Stimulated activated CD8-positive, alpha-beta memory T cell treated with anti-CD3 and anti-CD28 coated beads, Interleukin-4, amount 100 ng/mL, for 24 hours (primary cell): ENCODE measurements around the gene TAF9B.
"Not testable (repeated sequence)": the region's sequence is repeated elsewhere in the genome, so short reads cannot be mapped to it uniquely, and the experiment has no call there.

ENCODE experiments used
- DNase-seq: peaks from one replicate; pipeline ENCODE4 v3.0.0-alpha.2; 2020; ENCODE audit warnings: low read depth

Gene TAF9B

DNA sequence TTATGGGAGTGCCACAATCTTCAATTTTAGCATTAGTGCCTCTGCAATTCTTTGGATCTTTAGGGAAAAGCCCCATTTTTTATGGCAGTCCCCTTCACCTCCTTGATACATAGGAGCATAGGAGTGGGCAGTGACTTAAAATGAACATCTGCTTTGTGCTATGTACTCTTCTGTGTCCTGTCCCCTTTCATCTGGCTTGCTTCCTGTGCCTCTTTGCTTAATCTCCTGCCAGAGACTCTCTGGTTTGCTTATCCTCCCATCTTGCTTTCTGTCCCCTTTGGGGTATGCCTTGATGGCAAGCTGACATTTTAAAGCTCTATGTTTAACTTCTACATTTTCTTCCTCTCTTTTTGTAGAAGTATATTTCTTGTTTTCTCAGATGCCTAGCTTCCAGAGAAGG is 23.1 kb downstream of the TAF9B start:
- no peak for DNase-seq

DNA sequence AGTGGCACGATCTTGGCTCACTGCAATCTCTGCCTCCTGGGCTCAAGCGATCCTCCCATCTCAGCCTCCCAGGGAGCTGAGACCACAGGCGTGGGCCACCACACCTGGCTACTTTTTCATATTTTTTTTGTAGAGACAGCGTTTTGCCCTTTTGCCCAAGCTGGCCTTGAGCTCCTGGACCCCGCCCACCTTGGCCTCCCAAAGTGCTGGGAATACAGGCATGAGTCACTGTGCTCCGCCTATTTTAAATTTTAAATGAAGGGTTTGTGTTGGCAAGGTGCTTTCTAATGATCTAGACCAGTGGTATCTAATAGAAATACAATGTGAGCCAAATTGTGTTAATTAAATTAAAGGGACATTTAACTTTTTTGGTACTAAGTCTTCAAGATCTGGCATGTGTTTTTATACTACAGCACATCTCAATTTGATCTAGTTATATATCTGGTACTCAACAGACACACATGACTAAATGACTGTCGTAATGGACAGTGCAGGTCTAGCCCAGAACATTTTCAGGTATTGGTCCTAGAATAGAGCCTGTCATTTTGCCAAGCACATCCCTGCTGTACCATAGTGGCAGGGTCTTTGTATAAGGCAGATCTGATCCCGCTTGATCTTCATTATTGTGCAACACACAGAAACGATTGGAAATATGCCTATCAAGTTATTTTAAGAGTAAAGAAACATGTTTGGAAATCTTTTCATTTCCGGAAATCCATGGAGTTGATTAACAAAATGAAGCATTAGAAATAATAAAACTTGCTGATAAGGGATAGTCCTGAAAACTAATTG is 28.1 kb downstream of the TAF9B start:
- DNase-seq = no peak

DNA sequence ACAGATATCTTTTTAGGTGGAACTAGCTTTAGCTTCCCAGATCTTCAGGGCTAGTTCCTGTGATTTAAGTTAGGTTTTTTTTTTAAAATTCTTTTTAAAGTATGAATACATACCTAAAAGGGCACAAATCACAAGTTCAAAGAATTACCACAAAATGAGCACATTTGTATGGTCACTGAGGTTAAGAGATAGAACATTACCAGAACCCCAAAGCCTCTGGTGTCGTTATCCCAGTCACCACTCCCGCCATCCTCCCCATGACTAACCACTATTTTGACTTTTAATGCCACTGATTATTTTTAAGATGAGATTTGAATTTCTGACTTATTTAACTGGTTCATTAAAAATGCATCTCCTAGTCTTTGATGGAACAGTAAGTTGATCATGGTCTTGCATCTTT is 30.0 kb downstream of the TAF9B start:
- DNase-seq = no peak

DNA sequence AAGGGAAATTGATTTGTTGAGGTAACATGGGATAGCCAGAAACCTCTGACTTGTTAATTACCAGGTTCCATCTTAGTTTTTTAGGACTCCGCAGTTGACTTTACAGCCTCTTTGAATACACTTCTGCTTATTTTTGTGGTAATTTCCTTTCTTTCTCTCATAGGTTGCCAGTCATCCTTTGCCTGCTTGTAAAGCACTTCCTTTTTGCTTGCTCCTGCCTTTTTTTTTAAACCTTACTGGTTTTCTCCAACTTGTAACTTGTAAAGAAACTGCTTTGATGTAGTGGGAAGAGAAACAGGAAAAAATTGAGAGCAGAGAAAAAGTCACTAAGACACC is 32.8 kb downstream of the TAF9B start:
- no peak for DNase-seq

DNA sequence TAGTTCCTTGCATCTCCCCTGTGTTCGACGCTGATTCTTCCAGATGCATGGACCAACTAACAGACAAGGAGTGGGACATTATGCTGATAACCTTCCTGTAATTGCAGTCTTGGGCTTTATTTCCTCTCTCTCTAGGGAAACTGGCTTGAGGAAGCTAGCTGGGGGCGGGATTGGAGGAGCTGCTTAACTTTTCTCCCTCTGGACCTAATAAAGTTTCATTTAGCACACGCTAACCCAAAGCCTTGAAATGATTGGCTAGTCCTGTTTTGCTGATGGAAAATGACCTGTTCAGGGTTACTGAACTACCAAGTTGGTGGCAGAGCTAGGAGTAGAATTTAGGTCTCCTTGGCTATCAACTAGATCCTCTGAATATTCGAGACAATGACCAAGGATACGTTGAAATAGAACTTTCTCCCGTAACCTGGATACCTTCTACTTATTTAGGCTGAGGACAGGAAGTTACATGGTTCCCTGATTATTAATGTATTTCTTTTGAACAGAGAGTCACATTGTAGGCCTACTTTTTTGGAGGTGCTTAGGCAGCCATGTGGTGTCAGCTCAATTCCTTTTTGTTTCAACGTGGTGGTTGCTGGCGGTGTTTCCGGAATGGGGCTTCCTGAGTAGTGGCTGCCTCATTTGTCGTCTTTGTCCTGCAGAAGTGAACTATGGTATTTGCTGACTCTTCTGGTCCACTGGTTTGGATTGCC is 33.4 kb downstream of the TAF9B start:
- DNase-seq = no peak

DNA sequence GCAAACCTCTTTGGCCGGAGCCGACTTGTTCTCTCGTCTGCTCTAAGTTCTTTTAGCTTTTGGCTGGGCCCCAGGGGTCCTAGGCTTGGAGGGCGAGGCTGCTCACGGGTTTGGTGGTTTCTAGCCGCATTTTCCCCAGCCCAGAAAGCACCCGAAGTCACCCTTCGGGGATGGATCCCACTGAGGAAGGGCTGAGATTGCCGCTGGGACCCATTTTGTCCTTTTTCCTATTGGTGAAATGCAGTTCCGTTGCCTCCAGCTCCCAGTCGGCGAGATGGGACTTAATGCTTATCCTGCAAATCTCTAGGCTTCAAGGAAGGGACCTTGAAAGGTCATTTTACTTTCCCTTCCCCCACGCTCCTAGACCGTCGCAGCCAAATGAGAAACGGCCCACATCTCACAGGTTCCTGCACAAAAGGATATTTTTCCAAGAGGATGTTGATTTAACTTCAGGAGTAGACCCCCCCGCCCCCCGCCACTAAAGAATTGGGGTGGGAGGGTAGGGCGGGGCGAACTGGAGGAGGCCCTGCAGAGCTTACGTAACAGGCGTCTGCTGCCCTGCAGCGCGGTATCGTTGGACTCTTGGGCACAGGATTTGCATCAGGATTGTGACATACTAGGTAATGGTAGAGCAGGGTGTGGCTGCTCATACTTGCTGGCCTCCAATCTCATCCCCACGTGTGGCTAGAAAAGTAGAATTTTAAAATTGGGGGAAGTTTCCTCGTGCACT is 34.8 kb downstream of the TAF9B start:
- DNase-seq = no peak

DNA sequence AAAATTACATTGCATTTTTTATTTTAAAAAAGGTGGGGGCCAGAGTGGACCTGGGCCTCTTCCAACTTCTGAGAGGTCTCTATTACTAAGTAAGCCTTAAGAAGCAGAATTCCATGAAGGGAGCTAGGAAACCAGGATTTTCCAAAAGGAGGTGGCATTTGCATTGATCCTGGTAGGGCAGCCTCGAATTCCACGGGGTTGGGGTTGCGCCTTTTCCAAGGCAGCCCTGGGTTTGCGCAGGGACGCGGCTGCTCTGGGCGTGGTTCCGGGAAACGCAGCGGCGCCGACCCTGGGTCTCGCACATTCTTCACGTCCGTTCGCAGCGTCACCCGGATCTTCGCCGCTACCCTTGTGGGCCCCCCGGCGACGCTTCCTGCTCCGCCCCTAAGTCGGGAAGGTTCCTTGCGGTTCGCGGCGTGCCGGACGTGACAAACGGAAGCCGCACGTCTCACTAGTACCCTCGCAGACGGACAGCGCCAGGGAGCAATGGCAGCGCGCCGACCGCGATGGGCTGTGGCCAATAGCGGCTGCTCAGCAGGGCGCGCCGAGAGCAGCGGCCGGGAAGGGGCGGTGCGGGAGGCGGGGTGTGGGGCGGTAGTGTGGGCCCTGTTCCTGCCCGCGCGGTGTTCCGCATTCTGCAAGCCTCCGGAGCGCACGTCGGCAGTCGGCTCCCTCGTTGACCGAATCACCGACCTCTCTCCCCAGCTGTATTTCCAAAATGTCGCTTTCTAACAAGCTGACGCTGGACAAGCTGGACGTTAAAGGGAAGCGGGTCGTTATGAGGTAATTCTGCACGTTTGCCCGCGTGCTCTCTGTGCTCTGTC is 35.6 kb downstream of the TAF9B start, which contains the start of gene PGK1:
Gene PGK1 (plus strand): TSS at position 626 of the 824 bp plus-strand sequence. CDS start 93 bp downstream, at position 719.
- DNase-seq = peak; percentile 86

DNA sequence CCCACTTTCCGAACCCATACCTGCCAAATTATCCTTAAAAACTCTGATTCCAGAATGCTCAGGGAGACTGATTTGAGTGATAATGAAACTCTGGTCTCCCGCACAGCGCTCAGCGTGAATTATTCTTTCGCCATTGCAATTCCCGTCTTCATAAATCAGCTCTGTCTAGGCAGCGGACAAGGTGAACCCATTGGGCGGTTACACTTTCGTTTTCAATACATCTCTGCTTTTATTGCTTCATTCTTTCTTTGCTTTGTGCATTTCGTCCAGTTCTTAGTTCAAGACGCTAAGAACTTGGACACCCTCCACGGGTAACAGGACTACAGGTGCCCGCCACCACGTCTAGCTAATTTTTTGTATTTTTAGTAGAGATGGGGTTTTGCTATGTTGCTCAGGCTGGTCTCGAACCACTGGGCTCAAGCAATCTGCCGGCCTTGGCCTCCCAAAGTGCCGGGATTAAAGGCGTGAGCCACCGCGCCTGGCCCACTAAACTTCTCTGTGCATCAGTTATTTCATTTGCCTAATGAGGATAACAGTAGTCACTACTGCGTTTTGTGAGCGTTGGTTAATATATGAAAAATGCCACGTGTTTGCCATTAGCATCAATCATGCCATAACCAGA is 36.3 kb downstream of the TAF9B start:
- DNase-seq = no peak

DNA sequence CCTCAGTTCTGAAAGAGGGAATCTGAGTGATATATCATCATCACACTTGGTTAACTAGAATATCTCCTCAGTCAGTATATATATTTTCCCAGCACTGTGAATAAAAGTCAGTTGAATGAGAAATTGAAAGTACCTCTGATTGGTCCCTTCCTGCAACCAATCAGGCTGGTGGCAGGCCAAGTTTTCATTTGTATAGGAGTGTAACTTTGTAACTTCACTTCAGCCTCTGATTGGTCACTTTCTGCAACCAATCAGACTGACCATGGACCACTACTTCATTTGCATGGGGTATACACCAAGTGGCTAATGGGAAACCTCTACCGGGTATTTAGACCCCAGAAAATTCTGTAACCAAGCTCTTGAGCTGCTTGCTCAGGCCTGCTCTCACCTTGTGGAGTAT is 37.4 kb downstream of the TAF9B start:
- DNase-seq = no peak

DNA sequence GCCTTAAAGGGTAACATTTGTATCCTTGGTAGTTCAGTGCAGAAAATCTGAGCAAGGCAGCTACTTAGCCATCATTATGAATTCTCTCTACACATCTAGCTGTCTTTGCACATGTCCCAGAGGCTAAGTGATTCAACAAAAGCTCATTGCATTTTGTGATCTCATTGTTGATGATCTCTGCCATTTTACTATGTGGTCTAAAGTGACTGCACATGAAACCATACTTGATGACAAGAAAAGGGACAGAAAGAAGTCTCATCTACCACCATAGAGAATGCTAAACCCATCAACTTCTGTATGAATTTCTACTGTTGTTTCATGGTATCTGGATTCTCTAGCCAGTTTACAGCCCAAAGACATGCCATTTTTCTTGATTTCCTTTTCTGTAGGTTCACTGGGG is 41.3 kb downstream of the TAF9B start:
- DNase-seq = no peak

DNA sequence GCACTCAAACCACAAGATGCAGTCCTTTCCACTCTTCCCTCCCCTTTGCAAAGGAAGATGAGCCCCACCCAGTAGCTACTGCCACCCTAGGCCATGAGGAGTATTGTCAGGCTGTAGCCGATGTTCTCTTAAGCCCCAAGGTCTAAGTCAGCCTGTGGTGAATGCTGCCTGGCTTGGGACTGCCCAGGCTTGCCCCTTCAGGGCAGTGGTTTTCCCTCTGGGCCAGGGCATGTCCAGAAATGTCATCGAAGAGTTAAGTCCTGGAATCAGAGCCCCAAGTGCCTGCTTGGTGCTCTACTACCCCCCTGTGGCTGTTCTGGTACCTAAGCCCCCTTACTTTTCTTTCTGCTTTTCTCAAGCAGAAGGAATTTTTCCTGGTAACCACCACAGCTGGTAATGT is 47.2 kb downstream of the TAF9B start:
- DNase-seq = no peak

DNA sequence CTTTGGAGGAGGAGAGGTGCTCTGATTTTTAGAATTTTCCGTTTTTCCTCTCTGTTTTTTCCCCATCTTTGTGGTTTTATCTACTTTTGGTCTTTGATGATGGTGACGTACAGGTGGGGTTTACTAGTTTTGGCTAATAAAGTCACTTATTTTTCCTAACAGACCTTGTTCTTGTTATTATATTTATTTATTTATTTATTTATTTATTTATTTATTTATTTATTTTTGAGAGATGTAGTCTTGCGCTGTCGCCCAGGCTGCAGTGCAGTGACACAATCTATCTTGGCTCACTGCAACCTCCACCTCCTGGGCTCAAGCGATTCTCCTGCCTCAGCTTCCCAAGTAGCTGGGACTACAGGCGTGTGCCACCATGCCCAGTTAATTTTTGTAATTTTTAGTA is 58.0 kb downstream of the TAF9B start:
- not testable (repeated sequence) for DNase-seq
